ENCODE data around the gene MYL3. TPM values are rescaled to one million over a fixed set of nuclear protein-coding genes. Genes with fewer than 3 reads are reported as not detected.
A peak's percentile ranks its signal among the peaks of the same experiment; 100 is the strongest.

The MYL3 gene
- total and polyA plus RNA-seq, 2 donors (not counting 1 experiment from before 2014, with no cell fraction given): not detected

DNA sequence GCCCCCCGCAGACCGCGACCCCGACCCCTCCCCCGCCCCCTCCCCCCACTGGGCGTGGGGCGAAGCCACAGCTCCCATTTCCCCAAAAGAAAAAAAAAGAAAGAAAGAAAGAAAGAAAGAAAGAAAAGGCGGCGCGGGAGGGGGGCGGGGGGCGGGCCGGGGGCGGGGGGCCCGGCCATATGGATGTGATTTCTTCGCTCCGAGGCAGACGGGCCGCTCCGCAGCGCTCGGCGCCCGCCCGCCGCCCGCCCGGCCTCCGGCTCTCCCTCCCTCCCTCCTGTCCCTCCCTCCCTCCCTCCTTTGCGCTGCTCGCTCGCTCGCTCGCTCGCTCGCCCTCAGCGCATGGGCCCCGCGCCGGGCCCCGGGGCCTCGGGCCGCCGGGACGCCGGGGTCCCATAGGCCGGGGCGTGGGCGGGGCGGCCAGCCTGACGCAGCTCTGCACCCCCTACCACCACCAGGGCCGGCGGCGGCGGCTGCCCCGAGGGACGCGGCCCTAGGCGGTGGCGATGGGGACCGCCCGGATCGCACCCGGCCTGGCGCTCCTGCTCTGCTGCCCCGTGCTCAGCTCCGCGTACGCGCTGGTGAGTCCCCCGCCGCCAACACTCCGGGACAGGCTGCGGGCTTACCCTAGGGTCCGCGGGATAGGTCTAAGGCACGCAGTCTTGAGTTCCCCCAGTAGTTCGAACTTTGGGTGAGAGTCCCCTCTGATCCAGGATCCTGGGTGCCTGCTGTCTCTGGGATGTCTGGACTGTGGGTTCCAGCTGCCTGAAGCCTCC is 20.0 kb upstream of the MYL3 start:
- TF ChIP-seq, protein P1, sequence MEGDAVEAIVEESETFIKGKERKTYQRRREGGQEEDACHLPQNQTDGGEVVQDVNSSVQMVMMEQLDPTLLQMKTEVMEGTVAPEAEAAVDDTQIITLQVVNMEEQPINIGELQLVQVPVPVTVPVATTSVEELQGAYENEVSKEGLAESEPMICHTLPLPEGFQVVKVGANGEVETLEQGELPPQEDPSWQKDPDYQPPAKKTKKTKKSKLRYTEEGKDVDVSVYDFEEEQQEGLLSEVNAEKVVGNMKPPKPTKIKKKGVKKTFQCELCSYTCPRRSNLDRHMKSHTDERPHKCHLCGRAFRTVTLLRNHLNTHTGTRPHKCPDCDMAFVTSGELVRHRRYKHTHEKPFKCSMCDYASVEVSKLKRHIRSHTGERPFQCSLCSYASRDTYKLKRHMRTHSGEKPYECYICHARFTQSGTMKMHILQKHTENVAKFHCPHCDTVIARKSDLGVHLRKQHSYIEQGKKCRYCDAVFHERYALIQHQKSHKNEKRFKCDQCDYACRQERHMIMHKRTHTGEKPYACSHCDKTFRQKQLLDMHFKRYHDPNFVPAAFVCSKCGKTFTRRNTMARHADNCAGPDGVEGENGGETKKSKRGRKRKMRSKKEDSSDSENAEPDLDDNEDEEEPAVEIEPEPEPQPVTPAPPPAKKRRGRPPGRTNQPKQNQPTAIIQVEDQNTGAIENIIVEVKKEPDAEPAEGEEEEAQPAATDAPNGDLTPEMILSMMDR (IDR thresholded peaks at IDR 0.05): no peak
- peak; percentile 78 for TF ChIP-seq EZH2 (IDR thresholded peaks at IDR 0.05; ENCODE audit: borderline replicate concordance, insufficient read depth, low read depth, low read length, poor library complexity, severe bottlenecking)
- ATAC-seq (ENCODE audit: low read depth) (peak; percentile 51), DNase-seq (peak; percentile 47)
- Histone ChIP-seq H3K36me3 (replicated peaks in 1 of 2; ENCODE audit: control extremely low read depth in 1 of 2, control insufficient read depth in 1 of 2, extremely low read depth in 1 of 2, insufficient read depth in 2 of 2, low read length in 1 of 2) (no peaks in the 10 kb centered on the region), H3K4me3 (ENCODE audit: control extremely low read depth in 1 of 5, extremely low read depth in 1 of 5, insufficient read depth in 1 of 5, low read depth in 2 of 5, low read length in 4 of 5) (peak overlapping the region in 4 of 5 experiments; percentile 32 to 65 (median 51)), H2AFZ (ENCODE audit: insufficient read depth, low read depth, low read length, poor library complexity, severe bottlenecking) (peak overlapping the region; percentile 58), H3K27ac (ENCODE audit: low read length in 2 of 2) (no peak overlapping the region), H3K9ac (ENCODE audit: low read length) (peak overlapping the region; percentile 61), H3K4me1 (ENCODE audit: control insufficient read depth in 2 of 2, insufficient read depth in 2 of 2, low read length in 2 of 2) (peaks cover 19 to 24% of the 10 kb centered on the region in 2 donors), H4K20me1 (ENCODE audit: control insufficient read depth, insufficient read depth, low read length, poor library complexity, severe bottlenecking) (peaks cover 5% of the 10 kb centered on the region), H3K27me3 (replicated peaks in 1 of 4; ENCODE audit: control extremely low read depth in 1 of 4, control insufficient read depth in 3 of 4, insufficient read depth in 4 of 4, low read length in 3 of 4) (peaks cover 0 to 50% (median 22%) of the 10 kb centered on the region in 4 experiments), H3K9me3 (ENCODE audit: control extremely low read depth in 1 of 3, control insufficient read depth in 2 of 3, insufficient read depth in 1 of 3, low read length in 2 of 3) (no peaks in the 10 kb centered on the region), H3K79me2 (ENCODE audit: control insufficient read depth, insufficient read depth, low read length) (no peaks in the 10 kb centered on the region), H3K4me2 (replicated peaks; ENCODE audit: low read depth, low read length, poor library complexity, severe bottlenecking) (peak overlapping the region; percentile 99)
- H3K4me1 Mint-ChIP-seq: peaks cover 16% of the 10 kb centered on the region
- peak overlapping the region; percentile 83 for H3K4me3 Mint-ChIP-seq
- WGBS (ENCODE audit: insufficient coverage): 12% methylated on average over 28 of the region's 78 CpGs
- H3K27me3 Mint-ChIP-seq: peaks cover 51% of the 10 kb centered on the region
- H3K27ac Mint-ChIP-seq: no peak overlapping the region
- intact Hi-C loops (cut with micrococcal nuclease): no loop called here
- ChIA-PET POLR2A (interaction anchor here (0.7 kb wide), 2 partner anchors 50 to 94 kb away, joined by 3 to 4 read pairs; no protein-coding TSS in a partner anchor), CTCF (interaction anchor here (1.7 kb wide), 1 partner anchor 26 kb away, joined by 5 read pairs; no protein-coding TSS in a partner anchor)
- H3K9me3 Mint-ChIP-seq (ENCODE audit: insufficient read depth): no peaks in the 10 kb centered on the region
